ENCODE data around the gene CLIP2. TPM values are rescaled to one million over a fixed set of nuclear protein-coding genes. Genes with fewer than 3 reads are reported as not detected.

Gene CLIP2
- total RNA-seq, 1 donor from 2014 or later, result 61.7 TPM

- POLR2A ChIA-PET, result interaction anchor here (0.6 to 10.8 kb wide), 6 partner anchors 12 to 92 kb away, joined by 3 to 344 read pairs (median 4); partner anchors contain the start of gene LAT2
- H3K27me3 Mint-ChIP-seq, result no peaks in the 10 kb centered on the region
- H3K36me3 Mint-ChIP-seq (ENCODE audit: low read depth), result no peaks in the 10 kb centered on the region
- DNase-seq (no peak), ATAC-seq (ENCODE audit: low read depth) (no peak)
- no peak overlapping the region for H3K27ac Mint-ChIP-seq
- no peak overlapping the region for H3K4me3 Mint-ChIP-seq
- CTCF ChIA-PET, result no interaction called here
- intact Hi-C loops (cut with micrococcal nuclease), result no loop called here
- no peak for TF ChIP-seq CTCF (IDR thresholded peaks at IDR 0.05)
- peaks cover 59% of the 10 kb centered on the region for H3K4me1 Mint-ChIP-seq
- H3K9me3 Mint-ChIP-seq, result no peaks in the 10 kb centered on the region
Observed at GRCh38 chr7:74282748-74283459, 6.3 kb upstream of the CLIP2 start.

GRCh38 chr7:74283858-74284447, 5.3 kb upstream of the CLIP2 start:
- H3K36me3 Mint-ChIP-seq (ENCODE audit: low read depth), result peaks cover under 1% of the 10 kb centered on the region
- peak overlapping the region; percentile 89 for H3K27ac Mint-ChIP-seq
- no peak for TF ChIP-seq CTCF (IDR thresholded peaks at IDR 0.05)
- intact Hi-C loops (cut with micrococcal nuclease), result loop anchor here (1.0 to 2.0 kb wide), 4 partner anchors 12 to 73 kb away; partner anchors contain the start of genes LAT2 and RFC2
- ChIA-PET CTCF (interaction anchor here (1.9 to 2.4 kb wide), 4 partner anchors 8 to 117 kb away, joined by 6 to 12 read pairs (median 8); no protein-coding TSS in a partner anchor), POLR2A (interaction anchor here (1.1 to 10.8 kb wide), 10 partner anchors 11 to 183 kb away, joined by 3 to 344 read pairs (median 10); partner anchors contain the start of gene LAT2)
- H3K27me3 Mint-ChIP-seq, result no peaks in the 10 kb centered on the region
- DNase-seq, result no peak
- peak; percentile 13 for ATAC-seq (ENCODE audit: low read depth)
- H3K9me3 Mint-ChIP-seq, result no peaks in the 10 kb centered on the region
- H3K4me3 Mint-ChIP-seq, result peak overlapping the region; percentile 66
- H3K4me1 Mint-ChIP-seq, result peaks cover 63% of the 10 kb centered on the region

GRCh38 chr7:74284781-74285259, 4.4 kb upstream of the CLIP2 start:
- Mint-ChIP-seq H3K9me3 (no peaks in the 10 kb centered on the region), H3K4me3 (peak overlapping the region; percentile 66), H3K27me3 (no peaks in the 10 kb centered on the region), H3K27ac (peak overlapping the region; percentile 89), H3K36me3 (ENCODE audit: low read depth) (peaks cover 1% of the 10 kb centered on the region), H3K4me1 (peaks cover 56% of the 10 kb centered on the region)
- TF ChIP-seq CTCF (IDR thresholded peaks at IDR 0.05), result no peak
- peak; percentile 75 for ATAC-seq (ENCODE audit: low read depth)
- DNase-seq, result peak; percentile 53
- intact Hi-C loops (cut with micrococcal nuclease), result loop anchor here (1.0 to 5.0 kb wide), 6 partner anchors 13 to 372 kb away; partner anchors contain the start of genes GTF2I, LAT2, LIMK1 and RFC2
- POLR2A ChIA-PET, result interaction anchor here (0.6 to 10.8 kb wide), 12 partner anchors 10 to 184 kb away, joined by 3 to 344 read pairs (median 8); partner anchors contain the start of genes LAT2 and RFC2
- CTCF ChIA-PET, result interaction anchor here (1.9 to 2.4 kb wide), 4 partner anchors 9 to 116 kb away, joined by 6 to 12 read pairs (median 8); no protein-coding TSS in a partner anchor

GRCh38 chr7:74286131-74286530, 3.1 kb upstream of the CLIP2 start:
- H3K4me1 Mint-ChIP-seq, result peaks cover 52% of the 10 kb centered on the region
- CTCF ChIA-PET, result interaction anchor here (2.1 to 2.4 kb wide), 2 partner anchors 11 to 80 kb away, joined by 10 to 12 read pairs; no protein-coding TSS in a partner anchor
- POLR2A ChIA-PET, result interaction anchor here (0.6 to 10.8 kb wide), 5 partner anchors 15 to 205 kb away, joined by 6 to 344 read pairs (median 32); partner anchors contain the start of gene LAT2
- no peak overlapping the region for H3K27ac Mint-ChIP-seq
- H3K36me3 Mint-ChIP-seq (ENCODE audit: low read depth), result peaks cover 1% of the 10 kb centered on the region
- H3K27me3 Mint-ChIP-seq, result no peaks in the 10 kb centered on the region
- no peaks in the 10 kb centered on the region for H3K9me3 Mint-ChIP-seq
- H3K4me3 Mint-ChIP-seq, result no peak overlapping the region
- ATAC-seq (ENCODE audit: low read depth), result no peak
- intact Hi-C loops (cut with micrococcal nuclease), result loop anchor here (5.0 kb wide), 2 partner anchors 204 to 371 kb away; partner anchors contain the start of genes GTF2I and LIMK1
- TF ChIP-seq CTCF (IDR thresholded peaks at IDR 0.05), result no peak
- DNase-seq, result no peak

Measured in activated B cell treated with CpG ODN at 0.5 μM for 24 hours (primary cell).